Neural cell (in vitro differentiated cells): ENCODE measurements around the gene ZBTB7B. TPM values are rescaled to one million over a fixed set of nuclear protein-coding genes. Genes with fewer than 3 reads are reported as not detected.

Experiments
- H2AFZ ChIP-seq: fragments of 200-600, 300-800 bp; sonication (generic), shearing (Covaris generic); 2 replicates; pipeline ENCODE4 v1.6.0; 2014; ENCODE audit warnings: low read depth, mild to moderate bottlenecking, antibody characterized with exemption, low read length, moderate library complexity
- H3F3A ChIP-seq: fragments of 200-600 bp; shearing (Covaris generic); 2 replicates; pipeline ENCODE4 v1.6.1; 2016; ENCODE audit warnings: mild to moderate bottlenecking, moderate library complexity, mixed read lengths, antibody characterized with exemption, low read length; ENCODE audit not compliant: insufficient read depth, poor library complexity, severe bottlenecking
- H3K27ac ChIP-seq: fragments of 200-600, 300-800 bp; sonication (generic), shearing (Covaris generic); 2 replicates; pipeline ENCODE4 v1.5.1; 2014; ENCODE audit warnings: mild to moderate bottlenecking, low read length, moderate library complexity
- H3K27me3 ChIP-seq: fragments of 300-800, 200-600 bp; sonication (generic), shearing (Covaris generic); 2 replicates; pipeline ENCODE4 v1.6.0; 2014; ENCODE audit warnings: mild to moderate bottlenecking, low read depth, low read length, moderate library complexity; ENCODE audit not compliant: insufficient read depth
- H3K36me3 ChIP-seq: fragments of 300-800, 200-600 bp; sonication (generic), shearing (Covaris generic); 2 replicates; pipeline ENCODE4 v1.5.1; 2014; ENCODE audit warnings: mild to moderate bottlenecking, antibody characterized with exemption, low read length, moderate library complexity; ENCODE audit not compliant: insufficient read depth
- H3K4me2 ChIP-seq: fragments of 300-800, 200-600 bp; sonication (generic), shearing (Covaris generic); 2 replicates; pipeline ENCODE4 v1.6.0; 2014; ENCODE audit warnings: mild to moderate bottlenecking, low read length
- H3K4me3 ChIP-seq: fragments of 300-800, 200-600 bp; sonication (generic), shearing (Covaris generic); 2 replicates; pipeline ENCODE4 v1.5.1; 2014; ENCODE audit warnings: mild to moderate bottlenecking, low read length, moderate library complexity
- H3K79me2 ChIP-seq: fragments of 200-600 bp; shearing (Covaris generic); replicated peaks from 2 replicates; pipeline ENCODE4 v1.6.0; 2014; ENCODE audit warnings: mild to moderate bottlenecking, low read length, moderate library complexity; ENCODE audit not compliant: insufficient read depth
- H3K9ac ChIP-seq: fragments of 300-800, 200-600 bp; sonication (generic), shearing (Covaris generic); 2 replicates; pipeline ENCODE4 v1.6.1; 2016; ENCODE audit warnings: mild to moderate bottlenecking, low read length, mixed read lengths
- H3K9me2 ChIP-seq: fragments of 200-600 bp; shearing (Covaris generic); 2 replicates; pipeline ENCODE4 v1.6.1; 2016; ENCODE audit warnings: mild to moderate bottlenecking, low read length, mixed read lengths; ENCODE audit not compliant: insufficient read depth
- H3K9me3 ChIP-seq: fragments of 200-600, 300-800 bp; sonication (generic), shearing (Covaris generic); 2 replicates; pipeline ENCODE4 v1.6.1; 2016; ENCODE audit warnings: mild to moderate bottlenecking, mixed run types, low read length, moderate library complexity, mixed read lengths
- H4K20me1 ChIP-seq: fragments of 200-600 bp; shearing (Covaris generic); 2 replicates; pipeline ENCODE4 v1.6.1; 2016; ENCODE audit warnings: mild to moderate bottlenecking, mixed run types; ENCODE audit not compliant: insufficient read depth
- EP300 ChIP-seq: fragments of 450-650 bp; conservative IDR thresholded peaks from 2 replicates; pipeline ENCODE4 v1.6.1; 2014; ENCODE audit warnings: antibody characterized with exemption, mild to moderate bottlenecking, moderate library complexity; ENCODE audit not compliant: poor library complexity, severe bottlenecking
- EZH2 ChIP-seq: fragments of 200-600, 300-800 bp; shearing (Covaris generic), sonication (generic); IDR thresholded peaks from 2 replicates; pipeline ENCODE4 v1.6.1; 2014; ENCODE audit warnings: antibody characterized with exemption, low read length, borderline replicate concordance, mild to moderate bottlenecking; ENCODE audit not compliant: insufficient read depth, poor library complexity, severe bottlenecking
- MXI1 ChIP-seq: fragments of 450-650 bp; conservative IDR thresholded peaks from 2 replicates; pipeline ENCODE4 v1.6.1; 2014; ENCODE audit warnings: antibody characterized with exemption, mild to moderate bottlenecking; ENCODE audit not compliant: poor library complexity, severe bottlenecking
- POLR2AphosphoS5 ChIP-seq: IDR thresholded peaks from 2 replicates; pipeline ENCODE4 v1.6.1; 2012
- RAD21 ChIP-seq: fragments of 450-650 bp; conservative IDR thresholded peaks from 2 replicates; pipeline ENCODE4 v1.6.1; 2014; ENCODE audit warnings: antibody characterized with exemption, mild to moderate bottlenecking, moderate library complexity
- SMC3 ChIP-seq: fragments of 450-650 bp; conservative IDR thresholded peaks from 2 replicates; pipeline ENCODE4 v1.6.1; 2014; ENCODE audit warnings: antibody characterized with exemption, mild to moderate bottlenecking, moderate library complexity; ENCODE audit not compliant: poor library complexity
- TAF1 ChIP-seq: IDR thresholded peaks from 2 replicates; pipeline ENCODE4 v1.6.1; 2012; ENCODE audit warnings: low read depth
- polyA plus RNA-seq: library from polyadenylated mRNA; depleted of rRNA; stranded (reverse); fragments of >200 nt; gene quantifications from 2 replicates; pipeline ENCODE4 v1.2.3, GENCODE V29; 2014
- TF ChIP-seq, protein P1 (sequence below): IDR thresholded peaks from 2 replicates; pipeline ENCODE4 v1.6.1; 2012; ENCODE audit warnings: borderline replicate concordance
- TF ChIP-seq, protein P2 (sequence below): fragments of 450-650 bp; IDR thresholded peaks from 2 replicates; pipeline ENCODE4 v1.5.1; 2014; ENCODE audit warnings: antibody characterized with exemption, mild to moderate bottlenecking, moderate library complexity; ENCODE audit not compliant: poor library complexity, severe bottlenecking

ZBTB7B gene
- polyA plus RNA-seq, 1 donor from 2014 or later, result 0.54 TPM

GRCh38 chr1:155060736-155061135, 58.1 kb downstream of the ZBTB7B start:
- Histone ChIP-seq H3K27me3 (no peaks in the 10 kb centered on the region), H3K9me3 (no peaks in the 10 kb centered on the region), H3K27ac (no peak overlapping the region), H3F3A (no peaks in the 10 kb centered on the region), H3K9me2 (no peaks in the 10 kb centered on the region), H3K4me3 (no peak overlapping the region), H2AFZ (no peak overlapping the region), H3K36me3 (no peaks in the 10 kb centered on the region), H3K79me2 (peaks cover 8% of the 10 kb centered on the region), H4K20me1 (no peaks in the 10 kb centered on the region), H3K9ac (no peak overlapping the region), H3K4me2 (no peak overlapping the region)
- no peak for TF ChIP-seq EP300

DNA sequence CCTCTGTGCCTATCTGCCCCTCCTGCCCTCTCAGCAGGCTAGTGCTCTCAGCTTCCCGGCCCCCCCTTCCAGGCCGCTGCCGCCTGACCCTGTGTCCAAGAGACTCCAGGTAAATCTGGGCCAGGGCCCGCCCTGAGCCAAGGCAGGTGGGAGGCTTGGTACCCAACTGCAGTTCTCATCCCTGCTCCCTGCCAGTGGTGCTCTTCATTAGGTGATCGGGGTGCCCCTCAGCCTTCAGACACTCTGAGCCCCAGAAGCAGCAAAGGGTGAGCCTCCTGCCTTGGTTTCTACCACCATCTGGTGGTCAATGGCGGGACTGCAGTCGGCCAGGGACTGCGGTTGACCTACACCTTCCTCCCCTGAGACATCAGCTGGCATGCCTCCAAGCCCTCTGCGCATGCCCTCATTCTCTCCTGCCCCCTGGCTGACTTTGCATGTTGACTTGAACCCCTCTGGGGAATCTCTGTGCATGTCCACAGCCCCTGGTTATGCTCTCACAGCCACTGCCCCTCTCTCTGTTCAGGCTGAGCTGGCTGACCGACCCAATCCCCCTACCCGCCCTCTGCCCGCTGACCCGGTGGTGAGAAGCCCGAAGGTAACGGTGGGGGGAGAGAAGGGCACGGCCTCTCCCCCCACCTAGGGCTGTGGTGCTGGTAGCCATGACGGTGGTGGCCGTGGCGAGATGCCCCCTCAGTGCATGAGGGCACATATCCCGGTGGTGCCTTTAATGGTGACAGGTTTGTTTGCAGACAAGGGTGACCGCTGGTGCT, 59.0 kb downstream of the ZBTB7B start:
- Histone ChIP-seq H3F3A (no peaks in the 10 kb centered on the region), H4K20me1 (no peaks in the 10 kb centered on the region), H3K4me3 (no peak overlapping the region), H3K9me2 (no peaks in the 10 kb centered on the region), H3K27me3 (no peaks in the 10 kb centered on the region), H3K4me2 (no peak overlapping the region), H3K9ac (peak overlapping the region; percentile 31), H3K27ac (no peak overlapping the region), H3K79me2 (peaks cover 8% of the 10 kb centered on the region), H3K9me3 (no peaks in the 10 kb centered on the region), H2AFZ (no peak overlapping the region), H3K36me3 (no peaks in the 10 kb centered on the region)
- TF ChIP-seq TAF1 (no peak), SMC3 (peak; percentile 94), POLR2AphosphoS5 (no peak), RAD21 (peak; percentile 96), EZH2 (no peak), EP300 (no peak), MXI1 (no peak)
- TF ChIP-seq, protein P1, sequence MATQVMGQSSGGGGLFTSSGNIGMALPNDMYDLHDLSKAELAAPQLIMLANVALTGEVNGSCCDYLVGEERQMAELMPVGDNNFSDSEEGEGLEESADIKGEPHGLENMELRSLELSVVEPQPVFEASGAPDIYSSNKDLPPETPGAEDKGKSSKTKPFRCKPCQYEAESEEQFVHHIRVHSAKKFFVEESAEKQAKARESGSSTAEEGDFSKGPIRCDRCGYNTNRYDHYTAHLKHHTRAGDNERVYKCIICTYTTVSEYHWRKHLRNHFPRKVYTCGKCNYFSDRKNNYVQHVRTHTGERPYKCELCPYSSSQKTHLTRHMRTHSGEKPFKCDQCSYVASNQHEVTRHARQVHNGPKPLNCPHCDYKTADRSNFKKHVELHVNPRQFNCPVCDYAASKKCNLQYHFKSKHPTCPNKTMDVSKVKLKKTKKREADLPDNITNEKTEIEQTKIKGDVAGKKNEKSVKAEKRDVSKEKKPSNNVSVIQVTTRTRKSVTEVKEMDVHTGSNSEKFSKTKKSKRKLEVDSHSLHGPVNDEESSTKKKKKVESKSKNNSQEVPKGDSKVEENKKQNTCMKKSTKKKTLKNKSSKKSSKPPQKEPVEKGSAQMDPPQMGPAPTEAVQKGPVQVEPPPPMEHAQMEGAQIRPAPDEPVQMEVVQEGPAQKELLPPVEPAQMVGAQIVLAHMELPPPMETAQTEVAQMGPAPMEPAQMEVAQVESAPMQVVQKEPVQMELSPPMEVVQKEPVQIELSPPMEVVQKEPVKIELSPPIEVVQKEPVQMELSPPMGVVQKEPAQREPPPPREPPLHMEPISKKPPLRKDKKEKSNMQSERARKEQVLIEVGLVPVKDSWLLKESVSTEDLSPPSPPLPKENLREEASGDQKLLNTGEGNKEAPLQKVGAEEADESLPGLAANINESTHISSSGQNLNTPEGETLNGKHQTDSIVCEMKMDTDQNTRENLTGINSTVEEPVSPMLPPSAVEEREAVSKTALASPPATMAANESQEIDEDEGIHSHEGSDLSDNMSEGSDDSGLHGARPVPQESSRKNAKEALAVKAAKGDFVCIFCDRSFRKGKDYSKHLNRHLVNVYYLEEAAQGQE, result no peak
- TF ChIP-seq, protein P2, sequence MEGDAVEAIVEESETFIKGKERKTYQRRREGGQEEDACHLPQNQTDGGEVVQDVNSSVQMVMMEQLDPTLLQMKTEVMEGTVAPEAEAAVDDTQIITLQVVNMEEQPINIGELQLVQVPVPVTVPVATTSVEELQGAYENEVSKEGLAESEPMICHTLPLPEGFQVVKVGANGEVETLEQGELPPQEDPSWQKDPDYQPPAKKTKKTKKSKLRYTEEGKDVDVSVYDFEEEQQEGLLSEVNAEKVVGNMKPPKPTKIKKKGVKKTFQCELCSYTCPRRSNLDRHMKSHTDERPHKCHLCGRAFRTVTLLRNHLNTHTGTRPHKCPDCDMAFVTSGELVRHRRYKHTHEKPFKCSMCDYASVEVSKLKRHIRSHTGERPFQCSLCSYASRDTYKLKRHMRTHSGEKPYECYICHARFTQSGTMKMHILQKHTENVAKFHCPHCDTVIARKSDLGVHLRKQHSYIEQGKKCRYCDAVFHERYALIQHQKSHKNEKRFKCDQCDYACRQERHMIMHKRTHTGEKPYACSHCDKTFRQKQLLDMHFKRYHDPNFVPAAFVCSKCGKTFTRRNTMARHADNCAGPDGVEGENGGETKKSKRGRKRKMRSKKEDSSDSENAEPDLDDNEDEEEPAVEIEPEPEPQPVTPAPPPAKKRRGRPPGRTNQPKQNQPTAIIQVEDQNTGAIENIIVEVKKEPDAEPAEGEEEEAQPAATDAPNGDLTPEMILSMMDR, result peak; percentile 97
